Liver (tissue), 9 donors: ENCODE data around the gene CHKA. TPM values are rescaled to one million over a fixed set of nuclear protein-coding genes. Genes with fewer than 3 reads are reported as not detected.
A peak's percentile ranks its signal among the peaks of the same experiment; 100 is the strongest.

Source experiments
- DNase-seq: peaks from one replicate; pipeline ENCODE4 v3.0.0-alpha.2; 2017; ENCODE audit warnings: low spot score
- H3K27ac ChIP-seq, 2 donors: one replicate each; pipeline ENCODE4 v1.7.0; 2013; ENCODE audit warnings: inconsistent platforms in 2 of 2, low read length in 2 of 2, control low read depth in 1 of 2, low read depth in 1 of 2, mild to moderate bottlenecking in 1 of 2
- H3K27me3 ChIP-seq, 4 donors: one replicate each; pipeline versions ENCODE4 v1.6.1 to v1.7.0; 2013; ENCODE audit warnings: low read length in 3 of 4, inconsistent platforms in 1 of 4, mild to moderate bottlenecking in 1 of 4, moderate library complexity in 1 of 4; ENCODE audit not compliant: control insufficient read depth in 4 of 4, insufficient read depth in 4 of 4
- H3K36me3 ChIP-seq, 4 donors: one replicate each; pipeline versions ENCODE4 v1.6.1 to v1.7.0; 2013; ENCODE audit warnings: low read length in 3 of 4, mild to moderate bottlenecking in 3 of 4, low read depth in 1 of 4, moderate library complexity in 1 of 4; ENCODE audit not compliant: control insufficient read depth in 4 of 4, insufficient read depth in 3 of 4
- H3K4me1 ChIP-seq, 4 donors: one replicate each; pipeline versions ENCODE4 v1.6.1 to v1.7.0; 2013; ENCODE audit warnings: low read length in 3 of 4, mild to moderate bottlenecking in 3 of 4, moderate library complexity in 1 of 4; ENCODE audit not compliant: control insufficient read depth in 4 of 4, insufficient read depth in 4 of 4
- H3K4me3 ChIP-seq, 3 donors: one replicate each; pipeline versions ENCODE4 v1.6.1 to v1.7.0; 2013; ENCODE audit warnings: low read length in 3 of 3, control low read depth in 1 of 3, low read depth in 1 of 3, mild to moderate bottlenecking in 1 of 3
- H3K9ac ChIP-seq, 2 donors: one replicate each; pipeline ENCODE4 v1.7.0; 2013; ENCODE audit warnings: low read length in 2 of 2, mild to moderate bottlenecking in 2 of 2, moderate library complexity in 2 of 2, control low read depth in 1 of 2, low read depth in 1 of 2
- H3K9me3 ChIP-seq, 4 donors: one replicate each; pipeline versions ENCODE4 v1.6.1 to v1.7.0; 2013; ENCODE audit warnings: low read length in 3 of 4; ENCODE audit not compliant: control insufficient read depth in 4 of 4
- ATF3 ChIP-seq: IDR thresholded peaks from 2 replicates; pipeline ENCODE4 v1.6.1; 2016; ENCODE audit warnings: antibody characterized with exemption
- FOXA2 ChIP-seq: IDR thresholded peaks from 2 replicates; pipeline ENCODE4 v1.6.1; 2016; ENCODE audit warnings: antibody characterized with exemption
- GABPA ChIP-seq, 2 donors: IDR thresholded peaks in 1 of 2; conservative IDR thresholded peaks in 1 of 2; 2 replicates each; pipeline ENCODE4 v1.6.1; 2016; ENCODE audit warnings: antibody characterized with exemption in 2 of 2, mild to moderate bottlenecking in 1 of 2, moderate library complexity in 1 of 2
- HNF4A ChIP-seq, 2 donors: conservative IDR thresholded peaks; 2 replicates each; pipeline ENCODE4 v1.6.1; 2016; ENCODE audit warnings: antibody characterized with exemption in 2 of 2, mild to moderate bottlenecking in 2 of 2
- JUND ChIP-seq, 2 donors: IDR thresholded peaks; 2 replicates each; pipeline ENCODE4 v1.6.1; 2016; ENCODE audit warnings: antibody characterized with exemption in 2 of 2
- NR2F2 ChIP-seq: IDR thresholded peaks from 2 replicates; pipeline ENCODE4 v1.6.1; 2016; ENCODE audit warnings: antibody characterized with exemption
- RAD21 ChIP-seq, 2 donors: IDR thresholded peaks; 2 replicates each; pipeline ENCODE4 v1.6.1; 2016; ENCODE audit warnings: antibody characterized with exemption in 2 of 2, mild to moderate bottlenecking in 2 of 2
- REST ChIP-seq: IDR thresholded peaks from 2 replicates; pipeline ENCODE4 v1.6.1; 2016; ENCODE audit warnings: antibody characterized with exemption, mild to moderate bottlenecking
- RXRA ChIP-seq, 2 donors: IDR thresholded peaks; 2 replicates each; pipeline ENCODE4 v1.6.1; 2017 to 2018; ENCODE audit warnings: antibody characterized with exemption in 2 of 2, mild to moderate bottlenecking in 1 of 2
- SP1 ChIP-seq: IDR thresholded peaks from 2 replicates; pipeline ENCODE4 v1.6.1; 2018; ENCODE audit warnings: antibody characterized with exemption, mild to moderate bottlenecking
- TAF1 ChIP-seq: conservative IDR thresholded peaks from 2 replicates; pipeline ENCODE4 v1.6.1; 2016; ENCODE audit warnings: antibody characterized with exemption, mild to moderate bottlenecking
- YY1 ChIP-seq: IDR thresholded peaks from 2 replicates; pipeline ENCODE4 v1.6.1; 2016; ENCODE audit warnings: antibody characterized with exemption, mild to moderate bottlenecking
- WGBS: extraction: QIAGEN DNeasy Blood & Tissue Kit; methylation state at CpG from one replicate; pipeline ENCODE4 v1.1.7; 2013; 5-methylcytosine and 5-hydroxymethylcytosine counted together
- polyA plus RNA-seq, 2 donors: library from polyadenylated mRNA; stranded (reverse) in 1 of 2; unstranded in 1 of 2; fragments of 200-250 nt in 1 of 2; fragments of >200 nt in 1 of 2; fragmentation: Nextera tagmentation in 1 of 2; extraction: Ambion mirVana in 1 of 2; gene quantifications; one replicate each; pipeline versions ENCODE4 v1.2.1 to v1.2.3, GENCODE V29; 2013 to 2015
- total RNA-seq, 2 donors: library from RNA; depleted of rRNA; stranded (reverse); fragments of >200 nt; gene quantifications; one replicate each; pipeline ENCODE4 v1.2.3, GENCODE V29; 2014
- TF ChIP-seq, protein P1 (sequence below): fragments of 150-350 bp; IDR thresholded peaks from 2 replicates; pipeline ENCODE4 v1.5.1; 2017; ENCODE audit warnings: improper control_type of control experiment, low read depth, low read length; ENCODE audit not compliant: missing input control
- TF ChIP-seq, protein P2 (sequence below): IDR thresholded peaks from 2 replicates; pipeline ENCODE4 v1.6.1; 2016; ENCODE audit warnings: antibody characterized with exemption
- TF ChIP-seq, protein P3 (sequence below): IDR thresholded peaks from 2 replicates; pipeline ENCODE4 v1.6.1; 2016; ENCODE audit warnings: antibody characterized with exemption
- donor health status: healthy.
- donor health status: healthy.
- donor health status: healthy.
- donor health status: healthy.
- donor health status: healthy.

The CHKA gene
- total and polyA plus RNA-seq, 4 donors = 11.4 to 41.9 (median 17.3) TPM

DNA sequence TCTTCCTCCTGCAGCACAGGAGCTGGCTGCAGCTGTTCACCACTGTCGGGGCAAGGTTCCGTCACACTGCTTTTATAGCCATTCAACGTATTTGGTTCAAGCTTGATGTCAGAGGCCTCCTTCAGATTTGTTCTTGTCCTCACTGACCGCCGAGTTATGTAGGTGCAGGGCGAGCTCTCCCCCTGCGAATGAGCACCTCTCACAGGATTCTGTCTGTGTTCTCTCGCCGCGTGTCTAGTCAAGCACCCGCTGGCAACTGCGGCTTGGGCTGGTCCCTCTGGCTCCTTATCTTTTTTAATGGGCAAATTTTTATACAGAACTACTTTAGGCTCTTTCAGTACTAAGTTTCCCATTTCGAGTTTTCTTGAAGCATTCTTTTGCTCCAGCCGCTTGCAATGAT is 37.4 kb upstream of the CHKA start (continued):
- TF ChIP-seq, protein P1, sequence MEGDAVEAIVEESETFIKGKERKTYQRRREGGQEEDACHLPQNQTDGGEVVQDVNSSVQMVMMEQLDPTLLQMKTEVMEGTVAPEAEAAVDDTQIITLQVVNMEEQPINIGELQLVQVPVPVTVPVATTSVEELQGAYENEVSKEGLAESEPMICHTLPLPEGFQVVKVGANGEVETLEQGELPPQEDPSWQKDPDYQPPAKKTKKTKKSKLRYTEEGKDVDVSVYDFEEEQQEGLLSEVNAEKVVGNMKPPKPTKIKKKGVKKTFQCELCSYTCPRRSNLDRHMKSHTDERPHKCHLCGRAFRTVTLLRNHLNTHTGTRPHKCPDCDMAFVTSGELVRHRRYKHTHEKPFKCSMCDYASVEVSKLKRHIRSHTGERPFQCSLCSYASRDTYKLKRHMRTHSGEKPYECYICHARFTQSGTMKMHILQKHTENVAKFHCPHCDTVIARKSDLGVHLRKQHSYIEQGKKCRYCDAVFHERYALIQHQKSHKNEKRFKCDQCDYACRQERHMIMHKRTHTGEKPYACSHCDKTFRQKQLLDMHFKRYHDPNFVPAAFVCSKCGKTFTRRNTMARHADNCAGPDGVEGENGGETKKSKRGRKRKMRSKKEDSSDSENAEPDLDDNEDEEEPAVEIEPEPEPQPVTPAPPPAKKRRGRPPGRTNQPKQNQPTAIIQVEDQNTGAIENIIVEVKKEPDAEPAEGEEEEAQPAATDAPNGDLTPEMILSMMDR = no peak
- TF ChIP-seq TAF1 (no peak), JUND (IDR thresholded peaks at IDR 0.05) (no peak), FOXA2 (no peak)

DNA sequence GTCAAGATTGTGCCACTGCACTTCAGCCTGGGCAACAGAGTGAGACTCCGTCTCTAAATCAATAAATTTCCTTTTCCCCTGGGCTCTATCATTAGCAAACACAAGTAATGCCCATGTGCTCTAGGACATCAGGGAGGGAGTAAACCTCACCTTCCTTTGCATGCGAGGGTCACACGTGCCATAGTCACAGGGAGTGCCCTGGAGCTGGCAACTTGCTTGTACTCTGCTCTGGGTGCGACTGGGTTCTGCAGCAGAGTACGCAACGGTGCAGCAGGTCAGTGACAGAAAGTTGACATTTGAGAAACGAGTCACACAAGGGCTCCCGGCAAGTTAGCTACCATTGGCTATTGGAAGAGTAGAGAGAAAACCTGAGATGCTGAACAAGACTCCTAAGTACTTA is 32.6 kb upstream of the CHKA start:
- Histone ChIP-seq H3K27me3 (no peaks in the 10 kb centered on the region), H3K27ac (no peak overlapping the region), H3K9me3 (no peaks in the 10 kb centered on the region), H3K36me3 (peaks cover 0 to 14% (median 10%) of the 10 kb centered on the region in 4 donors), H3K4me3 (no peak overlapping the region), H3K4me1 (peaks cover 0 to 10% (median 5%) of the 10 kb centered on the region in 4 donors), H3K9ac (no peak overlapping the region)
- WGBS = 36% methylated on average over 8 of the region's 8 CpGs
- TF ChIP-seq RXRA (IDR thresholded peaks at IDR 0.05) (peak in 1 of 2 donors; percentile 41), HNF4A (conservative IDR thresholded peaks at IDR 0.05) (peak; percentile 50 to 51), GABPA (IDR thresholded peaks at IDR 0.05 in 1 of 2, conservative IDR thresholded peaks at IDR 0.05 in 1 of 2) (no peak), JUND (IDR thresholded peaks at IDR 0.05) (no peak)
- DNase-seq = no peak

DNA sequence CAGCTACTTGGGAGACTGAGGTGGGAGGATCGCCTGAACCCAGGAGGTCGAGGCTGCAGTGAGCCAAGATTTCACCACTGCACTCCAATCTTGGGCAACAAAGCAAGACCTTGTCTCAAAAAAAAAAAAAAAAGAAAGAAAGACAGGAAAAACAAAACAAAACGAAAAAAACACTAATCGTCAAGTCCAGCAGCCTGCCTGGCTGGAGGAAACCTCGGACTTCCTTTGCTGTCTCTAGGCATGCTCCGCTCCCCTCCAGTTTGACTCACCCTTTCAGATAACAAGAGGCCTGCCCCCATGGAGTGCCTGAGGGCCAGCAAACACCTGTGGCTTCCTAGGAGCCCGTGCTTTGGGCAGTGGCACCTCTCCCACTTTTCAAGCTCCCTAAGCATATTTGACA is 28.8 kb upstream of the CHKA start:
- TF ChIP-seq JUND (IDR thresholded peaks at IDR 0.05) (no peak), RAD21 (IDR thresholded peaks at IDR 0.05) (no peak), TAF1 (no peak), REST (no peak)
- Histone ChIP-seq H3K9ac (no peak overlapping the region), H3K27ac (no peak overlapping the region), H3K4me1 (peaks cover 16 to 36% (median 26%) of the 10 kb centered on the region in 4 donors), H3K36me3 (no peaks in the 10 kb centered on the region), H3K27me3 (no peaks in the 10 kb centered on the region), H3K4me3 (no peak overlapping the region), H3K9me3 (no peaks in the 10 kb centered on the region)
- no peak for DNase-seq
- WGBS = 42% methylated on average over 7 of the region's 7 CpGs

DNA sequence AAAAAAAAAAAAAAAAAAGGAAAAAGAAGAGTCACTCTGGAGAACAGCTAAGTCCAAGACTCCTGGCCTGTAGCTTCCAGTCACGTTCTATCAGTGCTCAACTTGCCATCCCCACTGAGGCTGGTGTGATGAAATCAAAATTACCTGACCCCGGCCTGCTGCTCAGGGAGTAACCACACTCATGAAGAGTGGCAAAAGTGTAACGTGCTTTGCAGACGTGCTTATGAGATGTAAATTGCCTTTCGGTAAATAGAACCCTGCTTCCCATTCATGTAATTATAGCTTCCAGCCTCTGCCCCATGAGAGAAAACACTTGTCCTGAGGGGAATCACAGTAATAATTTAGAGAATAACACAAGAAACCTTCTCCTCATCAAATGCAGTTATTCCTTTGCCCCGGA is 28.2 kb upstream of the CHKA start:
- Histone ChIP-seq H3K36me3 (no peaks in the 10 kb centered on the region), H3K9ac (no peak overlapping the region), H3K27me3 (no peaks in the 10 kb centered on the region), H3K4me3 (no peak overlapping the region), H3K9me3 (no peaks in the 10 kb centered on the region), H3K4me1 (peaks cover 18 to 41% (median 30%) of the 10 kb centered on the region in 4 donors), H3K27ac (no peak overlapping the region)
- WGBS = 82% methylated on average over 6 of the region's 6 CpGs
- DNase-seq = no peak
- no peak for TF ChIP-seq SP1
- TF ChIP-seq, protein P2, sequence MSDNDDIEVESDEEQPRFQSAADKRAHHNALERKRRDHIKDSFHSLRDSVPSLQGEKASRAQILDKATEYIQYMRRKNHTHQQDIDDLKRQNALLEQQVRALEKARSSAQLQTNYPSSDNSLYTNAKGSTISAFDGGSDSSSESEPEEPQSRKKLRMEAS = no peak
- TF ChIP-seq FOXA2 = no peak
- no peak for TF ChIP-seq NR2F2
- no peak for TF ChIP-seq REST
- no peak for TF ChIP-seq TAF1
- no peak for TF ChIP-seq YY1
- no peak for TF ChIP-seq ATF3
- TF ChIP-seq, protein P3, sequence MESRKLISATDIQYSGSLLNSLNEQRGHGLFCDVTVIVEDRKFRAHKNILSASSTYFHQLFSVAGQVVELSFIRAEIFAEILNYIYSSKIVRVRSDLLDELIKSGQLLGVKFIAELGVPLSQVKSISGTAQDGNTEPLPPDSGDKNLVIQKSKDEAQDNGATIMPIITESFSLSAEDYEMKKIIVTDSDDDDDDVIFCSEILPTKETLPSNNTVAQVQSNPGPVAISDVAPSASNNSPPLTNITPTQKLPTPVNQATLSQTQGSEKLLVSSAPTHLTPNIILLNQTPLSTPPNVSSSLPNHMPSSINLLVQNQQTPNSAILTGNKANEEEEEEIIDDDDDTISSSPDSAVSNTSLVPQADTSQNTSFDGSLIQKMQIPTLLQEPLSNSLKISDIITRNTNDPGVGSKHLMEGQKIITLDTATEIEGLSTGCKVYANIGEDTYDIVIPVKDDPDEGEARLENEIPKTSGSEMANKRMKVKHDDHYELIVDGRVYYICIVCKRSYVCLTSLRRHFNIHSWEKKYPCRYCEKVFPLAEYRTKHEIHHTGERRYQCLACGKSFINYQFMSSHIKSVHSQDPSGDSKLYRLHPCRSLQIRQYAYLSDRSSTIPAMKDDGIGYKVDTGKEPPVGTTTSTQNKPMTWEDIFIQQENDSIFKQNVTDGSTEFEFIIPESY = no peak
